SK-N-SH (cell line): ENCODE measurements around the gene KRT72. TPM values are rescaled to one million over a fixed set of nuclear protein-coding genes. Genes with fewer than 3 reads are reported as not detected.

Experiments
- CTCF ChIA-PET: fragments of 300-600, 350-600 bp; formaldehyde crosslinking; extraction: SDS; loops from one replicate; lab custom pipeline; 2021; lab: Yijun Ruan, JAX
- POLR2A ChIA-PET: fragments of 350-600 bp; sonication (Branson Sonifier 250); formaldehyde crosslinking; extraction: SDS; loops from one replicate; lab custom pipeline; 2020; ENCODE audit warnings: antibody characterized with exemption, inconsistent platforms; lab: Yijun Ruan, JAX
- DNase-seq: peaks from one replicate; pipeline ENCODE4 v3.0.0; 2012
- H2AFZ ChIP-seq: fragments of 200-600 bp; sonication (generic); 2 replicates; pipeline ENCODE4 v1.8.1; 2016; ENCODE audit warnings: antibody characterized with exemption, mild to moderate bottlenecking, low read depth
- H3F3A ChIP-seq: fragments of 200-600 bp; sonication (generic); replicated peaks from 2 replicates; pipeline ENCODE3; 2016; ENCODE audit warnings: antibody characterized with exemption, mild to moderate bottlenecking; ENCODE audit not compliant: insufficient read depth
- H3K27ac ChIP-seq, 2 experiments: fragments of 200-500 bp in 1 of 2; fragments of 200-600 bp in 1 of 2; sonication (Bioruptor generic) in 1 of 2; sonication (generic), shearing (Covaris generic) in 1 of 2; 2 replicates each; pipeline versions ENCODE4 v1.5.1 to v1.6.1; 2014 to 2016; ENCODE audit warnings: low read depth in 2 of 2, inconsistent platforms in 1 of 2, low read length in 1 of 2, mild to moderate bottlenecking in 1 of 2, mixed read lengths in 1 of 2
- H3K27me3 ChIP-seq: fragments of 200-600 bp; sonication (generic), shearing (Covaris generic); 2 replicates; pipeline ENCODE4 v1.6.1; 2016; ENCODE audit warnings: mixed run types; ENCODE audit not compliant: insufficient read depth
- H3K36me3 ChIP-seq, 2 experiments: fragments of 200-500 bp in 1 of 2; fragments of 200-600 bp in 1 of 2; sonication (Bioruptor generic) in 1 of 2; sonication (generic) in 1 of 2; replicated peaks in 1 of 2; 2 replicates each; pipeline versions ENCODE3 to v1.5.1; 2014 to 2016; ENCODE audit warnings: low read length in 1 of 2, mild to moderate bottlenecking in 1 of 2; ENCODE audit not compliant: insufficient read depth in 2 of 2, control insufficient read depth in 1 of 2
- H3K4me1 ChIP-seq, 2 experiments: fragments of 200-500 bp in 1 of 2; fragments of 200-600 bp in 1 of 2; sonication (Bioruptor generic) in 1 of 2; sonication (generic), shearing (Covaris generic) in 1 of 2; 2 replicates each; pipeline versions ENCODE4 v1.5.1 to v1.6.1; 2014 to 2016; ENCODE audit warnings: low read depth in 1 of 2, low read length in 1 of 2, mixed run types in 1 of 2; ENCODE audit not compliant: insufficient read depth in 2 of 2, control insufficient read depth in 1 of 2
- H3K4me2 ChIP-seq: fragments of 200-600 bp; sonication (generic), shearing (Covaris generic); 2 replicates; pipeline ENCODE4 v1.6.1; 2017; ENCODE audit warnings: mixed run types
- H3K4me3 ChIP-seq, 2 experiments: fragments of 200-500 bp in 1 of 2; fragments of 200-600 bp in 1 of 2; sonication (Bioruptor generic) in 1 of 2; sonication (generic), shearing (Covaris generic) in 1 of 2; 2 replicates each; pipeline versions ENCODE4 v1.5.1 to v1.8.1; 2014 to 2016; ENCODE audit warnings: low read depth in 2 of 2, inconsistent platforms in 1 of 2, low read length in 1 of 2, mild to moderate bottlenecking in 1 of 2, mixed read lengths in 1 of 2, moderate library complexity in 1 of 2
- H3K79me2 ChIP-seq: fragments of 200-600 bp; sonication (generic); 2 replicates; pipeline ENCODE4 v1.8.1; 2017; ENCODE audit warnings: mild to moderate bottlenecking; ENCODE audit not compliant: insufficient read depth
- H3K9ac ChIP-seq: fragments of 200-600 bp; sonication (generic); 2 replicates; pipeline ENCODE4 v1.6.1; 2017; ENCODE audit warnings: mixed run types
- H3K9me2 ChIP-seq: fragments of 200-600 bp; sonication (generic); 2 replicates; pipeline ENCODE4 v1.6.1; 2017; ENCODE audit warnings: mixed run types
- H3K9me3 ChIP-seq: fragments of 200-600 bp; sonication (generic); 2 replicates; pipeline ENCODE4 v1.6.1; 2017; ENCODE audit warnings: mixed run types, mild to moderate bottlenecking, moderate library complexity
- H4K20me1 ChIP-seq: fragments of 200-600 bp; sonication (generic); 2 replicates; pipeline ENCODE4 v1.6.1; 2017; ENCODE audit warnings: mild to moderate bottlenecking, mixed run types; ENCODE audit not compliant: insufficient read depth
- CTCF ChIP-seq: fragments of 200-600 bp; sonication (generic); IDR thresholded peaks from 2 replicates; pipeline ENCODE4 v1.6.1; 2017; ENCODE audit warnings: antibody characterized with exemption, mild to moderate bottlenecking, moderate library complexity
- ELF1 ChIP-seq: IDR thresholded peaks from 2 replicates; pipeline ENCODE4 v1.4.0; 2012
- EP300 ChIP-seq, 2 experiments: IDR thresholded peaks; 2 replicates each; pipeline versions ENCODE4 v1.4.0 to v1.6.1; 2012; ENCODE audit warnings: borderline replicate concordance in 1 of 2, low read depth in 1 of 2, low read length in 1 of 2
- FOSL2 ChIP-seq: IDR thresholded peaks from 2 replicates; pipeline ENCODE4 v1.4.0; 2012; ENCODE audit warnings: low read depth, mild to moderate bottlenecking, moderate library complexity, borderline replicate concordance
- FOXJ3 ChIP-seq: sonication (generic); formaldehyde crosslinking; IDR thresholded peaks from 2 replicates; pipeline ENCODE4 v1.5.1; 2020; ENCODE audit warnings: mild to moderate bottlenecking, missing genetic modification reagents
- FOXM1 ChIP-seq: IDR thresholded peaks from 2 replicates; pipeline ENCODE4 v1.4.0; 2012; ENCODE audit warnings: low read depth, mild to moderate bottlenecking
- JUND ChIP-seq: IDR thresholded peaks from 2 replicates; pipeline ENCODE4 v1.4.0; 2012
- MEF2A ChIP-seq: IDR thresholded peaks from 2 replicates; pipeline ENCODE4 v1.4.0; 2012; ENCODE audit warnings: low read depth, borderline replicate concordance
- MXI1 ChIP-seq: IDR thresholded peaks from 2 replicates; pipeline ENCODE4 v1.6.1; 2012; ENCODE audit warnings: mild to moderate bottlenecking, low read depth, low read length, improper control_type of control experiment
- NRF1 ChIP-seq: IDR thresholded peaks from 2 replicates; pipeline ENCODE4 v1.6.1; 2012; ENCODE audit warnings: low read depth, mild to moderate bottlenecking, low read length
- RCOR1 ChIP-seq: fragments of 150-350 bp; IDR thresholded peaks from 2 replicates; pipeline ENCODE4 v1.6.1; 2017; ENCODE audit warnings: antibody characterized with exemption, low read length
- REST ChIP-seq: IDR thresholded peaks from 2 replicates; pipeline ENCODE4 v1.6.1; 2012; ENCODE audit warnings: mild to moderate bottlenecking, low read depth, low read length, moderate library complexity
- RXRA ChIP-seq: IDR thresholded peaks from 2 replicates; pipeline ENCODE4 v1.4.0; 2012; ENCODE audit warnings: low read depth, mild to moderate bottlenecking, borderline replicate concordance
- SMC3 ChIP-seq: IDR thresholded peaks from 2 replicates; pipeline ENCODE4 v1.6.1; 2012; ENCODE audit warnings: low read depth, low read length, improper control_type of control experiment
- TCF12 ChIP-seq: IDR thresholded peaks from 2 replicates; pipeline ENCODE4 v1.4.0; 2012
- YY1 ChIP-seq: IDR thresholded peaks from 2 replicates; pipeline ENCODE4 v1.4.0; 2012; ENCODE audit warnings: low read depth, mild to moderate bottlenecking
- WGBS: methylation state at CpG from one replicate; pipeline ENCODE4 v1.1.6; 2017; ENCODE audit warnings: low lambda C conversion rate; 5-methylcytosine and 5-hydroxymethylcytosine counted together
- polyA plus RNA-seq, 3 experiments: library from polyadenylated mRNA; depleted of rRNA; stranded (reverse); fragments of >200 nt; gene quantifications; 2 replicates each; pipeline ENCODE4 v1.2.3, GENCODE V29; 2012
- TF ChIP-seq, protein P1 (sequence below): IDR thresholded peaks from 2 replicates; pipeline ENCODE4 v1.4.0; 2012; ENCODE audit warnings: low read depth, borderline replicate concordance

The KRT72 gene
- polyA plus RNA-seq, 1 of the 3 experiments (the other 2 are of a cell fraction): not detected

- no peak within 1 kb of the TSS for H3K4me3 ChIP-seq
- no peak for DNase-seq
- no peaks in the 10 kb centered on the region for H4K20me1 ChIP-seq
- H3K4me1 ChIP-seq: no peaks in the 10 kb centered on the region
- H3K36me3 ChIP-seq: no peaks in the 10 kb centered on the region
- ChIA-PET POLR2A (no interaction called here), CTCF (interaction anchor here (1.0 to 2.2 kb wide), 3 partner anchors 9 to 306 kb away, joined by 3 to 14 read pairs (median 6); no protein-coding TSS in a partner anchor)
- H2AFZ ChIP-seq: no peak within 1 kb of the TSS
- no peaks in the 10 kb centered on the region for H3F3A ChIP-seq
- H3K4me2 ChIP-seq: no peak within 1 kb of the TSS
- H3K79me2 ChIP-seq: no peaks in the 10 kb centered on the region
- no peaks in the 10 kb centered on the region for H3K9me2 ChIP-seq
- no peak within 1 kb of the TSS for H3K9ac ChIP-seq
- H3K27ac ChIP-seq: no peak within 1 kb of the TSS
- 42% methylated on average over 3 of the region's 3 CpGs for WGBS
- TF ChIP-seq SMC3 (no peak), FOXM1 (no peak), JUND (no peak), RXRA (no peak), REST (no peak), EP300 (IDR thresholded peaks at IDR 0.05; ENCODE audit: borderline replicate concordance in 1 of 2, low read depth in 1 of 2, low read length in 1 of 2) (no peak), NRF1 (no peak), MEF2A (no peak), RCOR1 (no peak), TCF12 (no peak)
- TF ChIP-seq, protein P1, sequence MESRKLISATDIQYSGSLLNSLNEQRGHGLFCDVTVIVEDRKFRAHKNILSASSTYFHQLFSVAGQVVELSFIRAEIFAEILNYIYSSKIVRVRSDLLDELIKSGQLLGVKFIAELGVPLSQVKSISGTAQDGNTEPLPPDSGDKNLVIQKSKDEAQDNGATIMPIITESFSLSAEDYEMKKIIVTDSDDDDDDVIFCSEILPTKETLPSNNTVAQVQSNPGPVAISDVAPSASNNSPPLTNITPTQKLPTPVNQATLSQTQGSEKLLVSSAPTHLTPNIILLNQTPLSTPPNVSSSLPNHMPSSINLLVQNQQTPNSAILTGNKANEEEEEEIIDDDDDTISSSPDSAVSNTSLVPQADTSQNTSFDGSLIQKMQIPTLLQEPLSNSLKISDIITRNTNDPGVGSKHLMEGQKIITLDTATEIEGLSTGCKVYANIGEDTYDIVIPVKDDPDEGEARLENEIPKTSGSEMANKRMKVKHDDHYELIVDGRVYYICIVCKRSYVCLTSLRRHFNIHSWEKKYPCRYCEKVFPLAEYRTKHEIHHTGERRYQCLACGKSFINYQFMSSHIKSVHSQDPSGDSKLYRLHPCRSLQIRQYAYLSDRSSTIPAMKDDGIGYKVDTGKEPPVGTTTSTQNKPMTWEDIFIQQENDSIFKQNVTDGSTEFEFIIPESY: no peak
- H3K9me3 ChIP-seq: no peaks in the 10 kb centered on the region
- H3K27me3 ChIP-seq: peaks cover 77% of the 10 kb centered on the region; the same call in 1 of the 2 replicates
Observed at GRCh38 chr12:52573743-52574142, 27.5 kb downstream of the KRT72 start, which contains the start of gene KRT74. Gene KRT74, minus strand, starts transcription at chr12:52573843. Its CDS starts 66 bp downstream, at chr12:52573777.

DNA sequence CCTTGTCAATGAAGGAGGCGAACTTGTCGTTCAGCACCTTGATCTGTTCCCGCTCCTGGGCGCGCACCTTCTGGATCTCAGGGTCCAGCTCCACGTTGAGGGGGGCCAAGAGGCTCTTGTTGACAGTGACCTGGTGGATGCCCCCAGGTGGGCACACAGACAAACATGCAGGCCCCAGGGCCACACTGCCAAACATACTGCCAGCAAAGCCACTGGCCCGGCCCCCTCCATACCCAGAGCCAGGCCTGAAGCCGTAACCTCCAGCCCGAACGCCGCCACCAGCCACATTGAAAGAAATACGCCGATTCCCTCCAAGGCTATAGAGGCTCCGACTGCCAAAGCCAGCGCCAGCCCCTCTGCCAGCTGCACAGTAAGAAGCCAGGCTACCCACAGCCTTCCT is 28.0 kb downstream of the KRT72 start:
- Histone ChIP-seq H3K4me3 (no peak overlapping the region), H3K4me1 (no peaks in the 10 kb centered on the region), H3K27me3 (peaks cover 77% of the 10 kb centered on the region; the same call in 1 of the 2 replicates), H3K9me3 (no peaks in the 10 kb centered on the region), H3K79me2 (no peaks in the 10 kb centered on the region), H3K4me2 (no peak overlapping the region), H3K9me2 (no peaks in the 10 kb centered on the region), H2AFZ (no peak overlapping the region), H3F3A (no peaks in the 10 kb centered on the region), H3K36me3 (no peaks in the 10 kb centered on the region), H4K20me1 (no peaks in the 10 kb centered on the region), H3K9ac (no peak overlapping the region), H3K27ac (no peak overlapping the region)
- WGBS: 67% methylated on average over 14 of the region's 15 CpGs
- CTCF ChIA-PET: interaction anchor here (1.0 to 2.2 kb wide), 3 partner anchors 10 to 307 kb away, joined by 3 to 14 read pairs (median 6); no protein-coding TSS in a partner anchor
- no peak for DNase-seq
- POLR2A ChIA-PET: no interaction called here
- no peak for TF ChIP-seq CTCF
- no peak for TF ChIP-seq MXI1
- no peak for TF ChIP-seq TCF12
- no peak for TF ChIP-seq YY1
- no peak for TF ChIP-seq ELF1
- TF ChIP-seq FOSL2: no peak
- no peak for TF ChIP-seq EP300 (IDR thresholded peaks at IDR 0.05; ENCODE audit: borderline replicate concordance in 1 of 2, low read depth in 1 of 2, low read length in 1 of 2)
- TF ChIP-seq RCOR1: no peak
- TF ChIP-seq RXRA: no peak
- no peak for TF ChIP-seq FOXJ3
- TF ChIP-seq, protein P1: no peak
